ENCODE measurements around the gene HSPA5. TPM values are rescaled to one million over a fixed set of nuclear protein-coding genes. Genes with fewer than 3 reads are reported as not detected.
"Not testable (repeated sequence)": the region's sequence is repeated elsewhere in the genome, so short reads cannot be mapped to it uniquely, and the experiment has no call there.

Gene HSPA5
- 130 and 132 TPM in 2 replicates for total RNA-seq

DNA sequence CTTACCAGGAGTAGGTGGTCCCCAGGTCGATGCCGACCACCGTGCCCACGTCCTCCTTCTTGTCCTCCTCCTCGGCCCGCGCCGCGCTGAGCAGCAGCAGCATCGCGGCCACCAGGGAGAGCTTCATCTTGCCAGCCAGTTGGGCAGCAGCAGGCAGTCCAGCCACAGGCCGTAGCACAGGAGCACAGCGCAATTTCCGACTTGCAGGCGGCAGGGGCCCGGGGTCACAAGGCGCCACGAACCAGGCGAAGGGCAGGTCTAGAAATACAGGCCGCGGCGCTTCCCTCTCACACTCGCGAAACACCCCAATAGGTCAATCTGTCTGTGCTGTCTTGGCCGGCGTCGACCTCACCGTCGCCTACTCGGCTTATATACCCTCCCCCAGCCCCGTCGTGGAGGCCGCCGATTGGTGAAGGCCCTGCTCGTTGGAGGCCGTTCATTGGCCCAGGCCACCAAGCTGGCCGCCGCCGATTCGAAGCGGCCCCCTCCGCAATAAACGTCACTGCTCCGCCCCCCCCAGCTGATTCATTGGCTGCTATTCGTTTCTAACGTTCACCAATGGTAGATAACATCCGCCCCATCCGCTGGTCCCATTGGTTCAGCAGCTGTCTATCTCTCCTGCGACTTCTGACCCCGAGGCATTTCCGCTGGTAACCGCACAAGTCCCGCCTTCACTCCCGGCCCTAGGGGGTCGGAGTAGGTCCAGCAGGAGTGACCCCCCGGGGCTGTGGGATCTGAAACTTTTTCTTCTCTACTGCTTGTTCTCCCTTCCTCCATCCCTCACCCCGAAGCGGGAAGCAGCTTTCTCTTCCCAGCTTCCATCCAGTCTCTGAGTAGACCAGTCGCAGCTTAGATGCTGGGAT, at the start of gene HSPA5:
TSS of gene HSPA5 (minus strand) at position 344 of the 863 bp plus-strand sequence. CDS start at position 127, 217 bp downstream.
- H3K4me3 ChIP-seq (ENCODE audit: low read depth, low read length), result peak within 1 kb of the TSS; percentile 90
- TF ChIP-seq CTCF (IDR thresholded peaks at IDR 0.05; ENCODE audit: insufficient read depth, low read depth, low read length), result no peak
- peak; percentile 100 for DNase-seq (ENCODE audit: low read depth)

DNA sequence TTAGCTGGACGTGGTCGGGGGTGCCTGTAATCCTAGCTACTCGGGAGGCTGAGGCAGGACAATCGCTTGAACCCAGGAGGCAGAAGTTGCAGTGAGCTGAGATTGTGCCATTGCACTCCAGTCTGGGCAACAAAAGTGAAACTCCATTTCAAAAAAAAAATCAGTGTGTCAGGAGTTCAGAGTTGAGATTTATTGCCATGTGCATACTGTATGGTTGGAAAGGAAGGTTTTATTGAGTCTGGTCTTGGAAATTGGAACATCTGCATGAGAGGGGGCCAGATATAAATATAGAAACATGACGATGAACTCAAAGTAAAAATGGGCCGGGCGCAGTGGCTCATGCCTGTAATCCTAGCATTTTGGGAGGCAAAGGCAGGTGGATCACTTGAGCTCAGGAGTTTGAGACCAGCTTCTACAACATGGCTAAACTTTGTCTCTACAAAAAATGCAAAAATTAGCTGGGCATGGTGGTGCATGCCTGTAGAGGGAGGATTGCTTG, 45.8 kb upstream of the HSPA5 start:
- peak; percentile 31 for DNase-seq (ENCODE audit: low read depth)

DNA sequence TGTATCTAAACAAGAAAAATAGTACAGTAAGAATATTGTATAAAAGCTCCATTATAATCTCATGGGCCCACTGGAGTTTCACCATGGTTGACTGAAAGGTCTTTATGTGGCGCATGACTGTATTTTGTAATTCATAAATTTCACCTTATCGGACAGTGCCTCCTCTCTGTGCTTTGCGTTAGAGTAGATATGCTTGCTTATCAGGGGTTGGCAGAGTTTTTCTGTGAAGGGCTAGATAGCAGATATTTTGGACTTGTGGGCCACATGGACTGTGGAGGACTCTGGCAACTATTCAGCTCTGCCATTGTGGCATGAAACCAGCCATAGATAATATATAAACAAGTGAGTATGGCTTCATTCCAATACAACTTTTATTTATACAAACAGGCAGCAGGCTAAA, 43.7 kb upstream of the HSPA5 start:
- no peak for DNase-seq (ENCODE audit: low read depth)
- no peak for TF ChIP-seq CTCF (IDR thresholded peaks at IDR 0.05; ENCODE audit: insufficient read depth, low read depth, low read length)
- no peak overlapping the region for H3K4me3 ChIP-seq (ENCODE audit: low read depth, low read length)

More for the DNA sequence above, 45.8 kb upstream of the HSPA5 start:
- not testable (repeated sequence) for H3K4me3 ChIP-seq (ENCODE audit: low read depth, low read length)

GRCh38 chr9:125280945-125281344, 39.8 kb upstream of the HSPA5 start:
- H3K4me3 ChIP-seq (ENCODE audit: low read depth, low read length), result no peak overlapping the region
- DNase-seq (ENCODE audit: low read depth), result no peak
- no peak for TF ChIP-seq CTCF (IDR thresholded peaks at IDR 0.05; ENCODE audit: insufficient read depth, low read depth, low read length)

DNA sequence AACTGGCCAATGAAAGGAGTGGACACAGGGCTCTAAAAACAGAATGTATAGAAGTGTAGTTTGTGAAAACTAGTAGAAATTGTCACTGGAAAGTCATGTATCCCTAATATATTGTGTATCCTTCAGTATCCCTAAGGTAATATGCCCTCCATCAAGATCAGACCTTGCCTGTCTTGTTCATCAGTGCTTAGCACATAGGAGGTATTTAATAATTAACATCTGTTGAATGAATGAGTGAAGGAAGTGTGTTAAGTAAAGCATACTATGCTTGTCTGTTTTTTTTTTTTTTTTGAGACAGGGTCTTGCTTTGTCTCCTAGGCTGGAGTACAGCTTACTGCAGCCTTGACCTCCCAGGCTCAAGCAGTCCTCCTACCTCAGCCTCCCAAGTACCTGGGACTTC, 36.3 kb upstream of the HSPA5 start:
- no peak overlapping the region for H3K4me3 ChIP-seq (ENCODE audit: low read depth, low read length)
- TF ChIP-seq CTCF (IDR thresholded peaks at IDR 0.05; ENCODE audit: insufficient read depth, low read depth, low read length), result no peak
- DNase-seq (ENCODE audit: low read depth), result no peak

- no peak for TF ChIP-seq CTCF (IDR thresholded peaks at IDR 0.05; ENCODE audit: insufficient read depth, low read depth, low read length)
- H3K4me3 ChIP-seq (ENCODE audit: low read depth, low read length), result no peak overlapping the region
- no peak for DNase-seq (ENCODE audit: low read depth)
These were observed 35.6 kb upstream of the HSPA5 start for GRCh38 chr9:125276771-125277170.

DNA sequence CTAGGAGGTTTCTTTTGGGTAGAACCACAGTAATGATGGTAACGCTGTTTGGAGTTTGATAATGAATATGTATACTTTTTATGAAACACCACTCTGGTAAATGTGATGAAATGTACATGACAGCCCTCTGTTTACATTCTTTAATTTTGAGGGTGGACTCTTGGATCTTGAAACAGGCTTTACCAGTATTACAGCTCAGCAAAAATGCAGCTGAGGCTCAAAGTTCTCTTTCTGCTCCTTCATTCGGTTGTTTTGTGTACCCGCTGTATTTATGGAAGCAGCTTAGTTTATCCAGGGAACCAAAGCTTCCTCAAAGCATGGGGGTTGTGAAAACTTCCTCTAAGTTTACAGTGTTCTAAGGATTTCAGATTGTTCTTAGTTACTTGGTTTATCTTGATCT, 31.6 kb upstream of the HSPA5 start:
- TF ChIP-seq CTCF (IDR thresholded peaks at IDR 0.05; ENCODE audit: insufficient read depth, low read depth, low read length), result no peak
- no peak overlapping the region for H3K4me3 ChIP-seq (ENCODE audit: low read depth, low read length)
- DNase-seq (ENCODE audit: low read depth), result peak; percentile 83
